Measurements from ENCODE around the gene BORCS5.

BORCS5 gene

DNA sequence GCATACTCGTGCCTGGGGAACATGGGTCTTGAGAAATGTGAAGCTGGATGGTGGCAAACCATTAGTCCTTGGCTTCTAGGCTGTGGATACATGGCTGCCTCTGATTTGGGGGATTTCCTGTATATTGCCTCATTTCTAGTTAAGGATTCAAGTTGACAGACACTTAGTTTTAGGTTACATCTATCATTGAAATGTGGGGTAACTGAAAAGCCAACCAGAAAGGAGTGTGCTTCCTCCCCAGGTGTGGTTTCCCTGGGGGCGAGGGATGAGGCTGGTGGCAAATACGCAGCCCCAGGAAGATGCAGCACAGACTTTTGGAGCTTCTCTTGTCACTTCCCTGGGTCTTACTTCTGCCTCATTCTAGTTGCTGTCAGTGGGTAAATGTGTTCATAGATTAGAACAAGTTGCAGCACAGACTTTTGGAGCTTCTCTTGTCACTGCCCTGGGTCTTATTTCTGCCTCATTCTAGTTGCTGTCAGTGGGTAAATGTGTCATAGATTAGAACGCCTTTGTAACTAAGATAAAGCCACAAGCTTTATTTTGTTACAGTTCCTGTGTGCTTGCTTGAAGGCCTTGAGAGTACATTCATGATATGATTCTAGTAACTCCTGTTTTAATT, 85.1 kb downstream of the BORCS5 start:
- Histone ChIP-seq H3K27me3 (ENCODE audit: insufficient read depth, low read length, poor library complexity, severe bottlenecking) (no peaks in the 10 kb centered on the region), H3K36me3 (ENCODE audit: insufficient read depth, low read length) (no peaks in the 10 kb centered on the region), H3K79me2 (ENCODE audit: insufficient read depth, low read length) (no peaks in the 10 kb centered on the region), H3F3A (ENCODE audit: low read depth) (no peaks in the 10 kb centered on the region), H3K4me2 (ENCODE audit: low read depth, low read length, poor library complexity, severe bottlenecking) (peak overlapping the region; percentile 52), H3K4me3 (ENCODE audit: low read length, poor library complexity, severe bottlenecking) (peak overlapping the region; percentile 11), H4K20me1 (ENCODE audit: insufficient read depth, low read length, poor library complexity, severe bottlenecking) (no peaks in the 10 kb centered on the region), H3K9me2 (replicated peaks; ENCODE audit: low read depth, low read length) (no peaks in the 10 kb centered on the region), H3K9ac (ENCODE audit: low read depth, low read length, poor library complexity, severe bottlenecking) (peak overlapping the region; percentile 20), H2AFZ (ENCODE audit: low read length) (no peak overlapping the region), H3K9me3 (ENCODE audit: insufficient read depth, low read depth, low read length) (no peaks in the 10 kb centered on the region), H3K4me1 (ENCODE audit: insufficient read depth, low read length, poor library complexity, severe bottlenecking) (peaks cover 32% of the 10 kb centered on the region)
- TF ChIP-seq EZH2phosphoT487 (IDR thresholded peaks at IDR 0.05; ENCODE audit: borderline replicate concordance) = no peak
- no peak for TF ChIP-seq CTCF (conservative IDR thresholded peaks at IDR 0.05; ENCODE audit: low read length)

GRCh38 chr12:12442548-12443071, 85.7 kb downstream of the BORCS5 start:
- no peaks in the 10 kb centered on the region for H3K9me3 ChIP-seq (ENCODE audit: insufficient read depth, low read depth, low read length)
- H3K36me3 ChIP-seq (ENCODE audit: insufficient read depth, low read length) = no peaks in the 10 kb centered on the region
- H4K20me1 ChIP-seq (ENCODE audit: insufficient read depth, low read length, poor library complexity, severe bottlenecking) = no peaks in the 10 kb centered on the region
- H3K9me2 ChIP-seq (replicated peaks; ENCODE audit: low read depth, low read length) = no peaks in the 10 kb centered on the region
- no peak overlapping the region for H3K4me3 ChIP-seq (ENCODE audit: low read length, poor library complexity, severe bottlenecking)
- H2AFZ ChIP-seq (ENCODE audit: low read length) = no peak overlapping the region
- TF ChIP-seq CTCF (conservative IDR thresholded peaks at IDR 0.05; ENCODE audit: low read length) (no peak), EZH2phosphoT487 (IDR thresholded peaks at IDR 0.05; ENCODE audit: borderline replicate concordance) (no peak)
- H3K4me1 ChIP-seq (ENCODE audit: insufficient read depth, low read length, poor library complexity, severe bottlenecking) = peaks cover 36% of the 10 kb centered on the region
- no peaks in the 10 kb centered on the region for H3K79me2 ChIP-seq (ENCODE audit: insufficient read depth, low read length)
- no peaks in the 10 kb centered on the region for H3F3A ChIP-seq (ENCODE audit: low read depth)
- no peak overlapping the region for H3K9ac ChIP-seq (ENCODE audit: low read depth, low read length, poor library complexity, severe bottlenecking)
- H3K27me3 ChIP-seq (ENCODE audit: insufficient read depth, low read length, poor library complexity, severe bottlenecking) = no peaks in the 10 kb centered on the region
- H3K4me2 ChIP-seq (ENCODE audit: low read depth, low read length, poor library complexity, severe bottlenecking) = peak overlapping the region; percentile 52

- Histone ChIP-seq H4K20me1 (ENCODE audit: insufficient read depth, low read length, poor library complexity, severe bottlenecking) (no peaks in the 10 kb centered on the region), H2AFZ (ENCODE audit: low read length) (no peak overlapping the region), H3K9me2 (replicated peaks; ENCODE audit: low read depth, low read length) (no peaks in the 10 kb centered on the region), H3K9me3 (ENCODE audit: insufficient read depth, low read depth, low read length) (no peaks in the 10 kb centered on the region), H3K36me3 (ENCODE audit: insufficient read depth, low read length) (no peaks in the 10 kb centered on the region), H3K27me3 (ENCODE audit: insufficient read depth, low read length, poor library complexity, severe bottlenecking) (no peaks in the 10 kb centered on the region), H3K4me3 (ENCODE audit: low read length, poor library complexity, severe bottlenecking) (no peak overlapping the region), H3K4me1 (ENCODE audit: insufficient read depth, low read length, poor library complexity, severe bottlenecking) (peaks cover 36% of the 10 kb centered on the region), H3K9ac (ENCODE audit: low read depth, low read length, poor library complexity, severe bottlenecking) (no peak overlapping the region), H3F3A (ENCODE audit: low read depth) (no peaks in the 10 kb centered on the region), H3K4me2 (ENCODE audit: low read depth, low read length, poor library complexity, severe bottlenecking) (no peak overlapping the region), H3K79me2 (ENCODE audit: insufficient read depth, low read length) (no peaks in the 10 kb centered on the region)
- TF ChIP-seq CTCF (conservative IDR thresholded peaks at IDR 0.05; ENCODE audit: low read length) = no peak
- TF ChIP-seq EZH2phosphoT487 (IDR thresholded peaks at IDR 0.05; ENCODE audit: borderline replicate concordance) = no peak
Observed at GRCh38 chr12:12443431-12443878, 86.6 kb downstream of the BORCS5 start.

Data from Loucy (cell line).